Ovary (tissue), 9 donors: ENCODE measurements around the gene GPR65. TPM values are rescaled to one million over a fixed set of nuclear protein-coding genes. Genes with fewer than 3 reads are reported as not detected.

ENCODE experiments used
- DNase-seq, 5 donors: peaks; one replicate each; pipeline ENCODE4 v3.0.0-alpha.2; 2019 to 2020
- H3K27ac ChIP-seq, 2 donors: fragments of 200-600 bp; one replicate each; pipeline versions ENCODE4 v1.5.1 to v1.8.0; 2019 to 2022
- H3K27me3 ChIP-seq: fragments of 200-600 bp; one replicate; pipeline ENCODE4 v1.8.0; 2022
- H3K36me3 ChIP-seq: fragments of 200-600 bp; sonication (generic); one replicate; pipeline ENCODE4 v1.5.1; 2019
- H3K4me1 ChIP-seq: one replicate; pipeline ENCODE4 v1.8.1; 2013; ENCODE audit warnings: mild to moderate bottlenecking, moderate library complexity; ENCODE audit not compliant: insufficient read depth
- H3K4me3 ChIP-seq: fragments of 200-600 bp; sonication (generic); one replicate; pipeline ENCODE4 v1.5.1; 2017
- H3K9me3 ChIP-seq, 2 donors: fragments of 200-600 bp in 1 of 2; sonication (generic) in 1 of 2; one replicate each; pipeline versions ENCODE4 v1.5.1 to v1.8.1; 2013 to 2019; ENCODE audit warnings: mild to moderate bottlenecking in 1 of 2, moderate library complexity in 1 of 2
- CTCF ChIP-seq, 3 donors: fragments of 450-650 bp in 2 of 3; fragments of 200-600 bp in 1 of 3; IDR thresholded peaks; one replicate each; pipeline versions ENCODE4 v1.5.1 to v1.8.0; 2016 to 2022; ENCODE audit warnings: antibody characterized with exemption in 3 of 3, mild to moderate bottlenecking in 1 of 3
- EP300 ChIP-seq: sonication (generic); formaldehyde crosslinking; IDR thresholded peaks from one replicate; pipeline ENCODE4 v1.6.1; 2017; ENCODE audit warnings: antibody characterized with exemption
- POLR2A ChIP-seq: fragments of 450-650 bp; IDR thresholded peaks from one replicate; pipeline ENCODE4 v1.6.1; 2017; ENCODE audit warnings: antibody characterized with exemption, mild to moderate bottlenecking, moderate library complexity
- WGBS, 3 donors: extraction: QIAGEN DNeasy Blood & Tissue Kit in 1 of 3; methylation state at CpG; one replicate each; pipeline versions ENCODE4 v1.1.5 to v1.1.7; 2013 to 2017; 5-methylcytosine and 5-hydroxymethylcytosine counted together
- intact Hi-C, 4 donors: fragments of 100-400 bp; cut with DNase I; formaldehyde crosslinking; loops; one replicate each; pipeline versions ENCODE4 v1.11.0 to v1.15.1; 2022 to 2023
- polyA plus RNA-seq, 2 donors: library from polyadenylated mRNA; stranded (reverse); fragments of 200-250 nt in 1 of 2; fragments of 350-450 nt in 1 of 2; fragmentation: Illumina TruSeq in 1 of 2; extraction: RNeasy Lipid Tissue Mini Kit (QIAGEN cat#74804) in 1 of 2; gene quantifications; one replicate each; pipeline ENCODE4 v1.2.3, GENCODE V29; 2013 to 2014
- total RNA-seq, 7 donors: library from RNA; depleted of rRNA in 2 of 7; stranded (reverse); fragments of >200 nt in 2 of 7; fragmentation: NEBNext Ultra II Directional in 3 of 7; extraction: Animal tissue kit (Norgen Biotek cat#: 25700) in 3 of 7; gene quantifications; one replicate each; pipeline versions ENCODE4 v1.1.0 to v1.2.4, GENCODE V29; 2016 to 2023
- donor health status: DM: no; HTN: no; CAD: no; lungs with moderate emphysema.
- donor health status: DM: no; HTN: no; CAD: no.
- donor health status: Bipolar disorder and iron deficiency.
- donor health status: DM: yes; HTN: yes; CAD: no.
- donor health status: DM: no; HTN: no; CAD: no.
- donor health status: DM: yes; HTN: yes; CAD: no.

The GPR65 gene
- total and polyA plus RNA-seq, 9 donors: 0.19 to 2.2 (median 0.70) TPM

- intact Hi-C loops: no loop called here
- no peaks in the 10 kb centered on the region for H3K4me1 ChIP-seq
- H3K4me3 ChIP-seq: no peak overlapping the region
- TF ChIP-seq CTCF (IDR thresholded peaks at IDR 0.05) (no peak), EP300 (no peak)
- no peak for DNase-seq
- no peaks in the 10 kb centered on the region for H3K9me3 ChIP-seq
- 12 to 25% (median 16%) methylated on average over 2 of the region's 2 CpGs for WGBS, 3 donors
- no peaks in the 10 kb centered on the region for H3K27me3 ChIP-seq
- H3K27ac ChIP-seq: no peak overlapping the region
- H3K36me3 ChIP-seq: no peaks in the 10 kb centered on the region
Measured at GRCh38 chr14:88026890-88027289, 22.0 kb downstream of the GPR65 start.

- Histone ChIP-seq H3K4me3 (no peak overlapping the region), H3K9me3 (no peaks in the 10 kb centered on the region), H3K27me3 (no peaks in the 10 kb centered on the region), H3K36me3 (no peaks in the 10 kb centered on the region), H3K4me1 (no peaks in the 10 kb centered on the region), H3K27ac (no peak overlapping the region)
- TF ChIP-seq POLR2A (no peak), EP300 (no peak), CTCF (IDR thresholded peaks at IDR 0.05) (no peak)
- intact Hi-C loops: no loop called here
- no peak for DNase-seq
- WGBS, 3 donors: 79 to 86% (median 82%) methylated on average over 2 of the region's 2 CpGs
Measured at GRCh38 chr14:88029500-88029899, 24.6 kb downstream of the GPR65 start.

- intact Hi-C loops: no loop called here
- H3K9me3 ChIP-seq: no peaks in the 10 kb centered on the region
- no peak for TF ChIP-seq EP300
- no peak for TF ChIP-seq POLR2A
- no peak for TF ChIP-seq CTCF (IDR thresholded peaks at IDR 0.05)
- no peak for DNase-seq
- WGBS, 3 donors: 32 to 70% (median 45%) methylated on average over 1 of the region's 1 CpG
- H3K4me3 ChIP-seq: no peak overlapping the region
- H3K4me1 ChIP-seq: no peaks in the 10 kb centered on the region
- no peaks in the 10 kb centered on the region for H3K27me3 ChIP-seq
- no peak overlapping the region for H3K27ac ChIP-seq
- no peaks in the 10 kb centered on the region for H3K36me3 ChIP-seq
Measured at GRCh38 chr14:88030079-88030478, 25.1 kb downstream of the GPR65 start.

GRCh38 chr14:88030892-88031291 is 26.0 kb downstream of the GPR65 start:
- Histone ChIP-seq H3K4me3 (no peak overlapping the region), H3K27me3 (no peaks in the 10 kb centered on the region), H3K36me3 (no peaks in the 10 kb centered on the region), H3K4me1 (no peaks in the 10 kb centered on the region), H3K9me3 (no peaks in the 10 kb centered on the region), H3K27ac (no peak overlapping the region)
- TF ChIP-seq POLR2A (no peak), CTCF (IDR thresholded peaks at IDR 0.05) (no peak), EP300 (no peak)
- DNase-seq: no peak
- intact Hi-C loops: no loop called here
- WGBS, 3 donors: 59 to 72% (median 72%) methylated on average over 1 of the region's 1 CpG

- no peak for TF ChIP-seq POLR2A
- no peak for TF ChIP-seq CTCF (IDR thresholded peaks at IDR 0.05)
- no peak for TF ChIP-seq EP300
- H3K4me1 ChIP-seq: no peaks in the 10 kb centered on the region
- 94 to 97% (median 94%) methylated on average over 1 of the region's 1 CpG for WGBS, 3 donors
- H3K36me3 ChIP-seq: no peaks in the 10 kb centered on the region
- no peak for DNase-seq
- H3K27me3 ChIP-seq: no peaks in the 10 kb centered on the region
- H3K4me3 ChIP-seq: no peak overlapping the region
- no peak overlapping the region for H3K27ac ChIP-seq
- intact Hi-C loops: no loop called here
- H3K9me3 ChIP-seq: no peaks in the 10 kb centered on the region
Measured at GRCh38 chr14:88032373-88032772, 27.4 kb downstream of the GPR65 start.
